BE2C (cell line): ENCODE data around the gene PRPF19.
A peak's percentile ranks its signal among the peaks of the same experiment; 100 is the strongest.

ENCODE experiments used
- DNase-seq: peaks from one replicate; pipeline ENCODE4 v3.0.0-alpha.2; 2020
- H3K27me3 ChIP-seq: fragments of 250-450 bp; sonication (Bioruptor Pico); 2 replicates; pipeline ENCODE4 v1.5.1; 2020; ENCODE audit warnings: mild to moderate bottlenecking
- H3K36me3 ChIP-seq: fragments of 250-450 bp; sonication (Bioruptor Pico); 2 replicates; pipeline ENCODE4 v1.5.1; 2020; ENCODE audit warnings: mild to moderate bottlenecking
- H3K4me1 ChIP-seq: fragments of 250-450 bp; sonication (Bioruptor Pico); 2 replicates; pipeline ENCODE4 v1.5.1; 2020
- H3K4me3 ChIP-seq: 2 replicates; pipeline ENCODE4 v1.5.1; 2011; ENCODE audit warnings: low read depth, low read length
- H3K9me3 ChIP-seq: fragments of 250-450 bp; sonication (Bioruptor Pico); 2 replicates; pipeline ENCODE4 v1.5.1; 2020
- TF ChIP-seq, protein P1 (sequence below): IDR thresholded peaks from 2 replicates; pipeline ENCODE4 v1.5.1; 2012; ENCODE audit warnings: mild to moderate bottlenecking, low read depth, low read length

PRPF19 gene

DNA sequence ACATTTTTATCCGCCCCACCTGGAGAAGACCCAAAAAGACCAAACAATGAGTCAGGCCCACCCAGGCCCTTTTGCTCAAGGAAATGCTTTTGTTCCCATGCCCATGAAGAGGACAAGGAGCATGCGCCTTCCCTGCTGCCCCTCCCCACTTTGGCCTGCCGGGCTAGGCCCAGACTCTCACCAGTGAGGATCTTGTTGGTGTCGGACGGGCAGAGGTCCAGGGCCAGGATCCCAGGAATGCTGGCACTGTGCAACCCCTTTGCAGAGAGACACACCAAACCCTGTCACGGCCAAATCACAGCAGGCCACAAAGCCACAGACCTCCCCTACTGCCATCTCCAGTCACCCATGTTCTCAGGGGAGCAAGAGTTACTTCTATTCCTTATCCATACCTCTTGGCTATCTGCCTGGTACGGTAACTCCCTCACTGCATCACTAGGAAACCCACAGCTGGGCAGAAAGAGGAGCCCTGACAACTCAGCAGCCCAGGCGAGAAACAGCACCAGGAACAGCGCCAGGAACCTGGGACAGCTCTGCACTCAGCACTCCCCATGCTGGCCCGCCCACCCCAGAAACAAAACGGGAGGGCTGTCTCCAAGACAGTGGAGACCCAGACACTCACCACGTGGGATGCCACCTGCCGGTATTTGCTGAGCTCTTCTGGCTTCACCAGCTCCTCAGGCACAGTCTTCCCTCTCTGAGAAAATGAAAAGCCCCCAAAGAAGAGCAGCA is 5.5 kb downstream of the PRPF19 start:
- H3K27me3 ChIP-seq, result no peaks in the 10 kb centered on the region
- peaks cover 43% of the 10 kb centered on the region for H3K36me3 ChIP-seq
- TF ChIP-seq, protein P1, sequence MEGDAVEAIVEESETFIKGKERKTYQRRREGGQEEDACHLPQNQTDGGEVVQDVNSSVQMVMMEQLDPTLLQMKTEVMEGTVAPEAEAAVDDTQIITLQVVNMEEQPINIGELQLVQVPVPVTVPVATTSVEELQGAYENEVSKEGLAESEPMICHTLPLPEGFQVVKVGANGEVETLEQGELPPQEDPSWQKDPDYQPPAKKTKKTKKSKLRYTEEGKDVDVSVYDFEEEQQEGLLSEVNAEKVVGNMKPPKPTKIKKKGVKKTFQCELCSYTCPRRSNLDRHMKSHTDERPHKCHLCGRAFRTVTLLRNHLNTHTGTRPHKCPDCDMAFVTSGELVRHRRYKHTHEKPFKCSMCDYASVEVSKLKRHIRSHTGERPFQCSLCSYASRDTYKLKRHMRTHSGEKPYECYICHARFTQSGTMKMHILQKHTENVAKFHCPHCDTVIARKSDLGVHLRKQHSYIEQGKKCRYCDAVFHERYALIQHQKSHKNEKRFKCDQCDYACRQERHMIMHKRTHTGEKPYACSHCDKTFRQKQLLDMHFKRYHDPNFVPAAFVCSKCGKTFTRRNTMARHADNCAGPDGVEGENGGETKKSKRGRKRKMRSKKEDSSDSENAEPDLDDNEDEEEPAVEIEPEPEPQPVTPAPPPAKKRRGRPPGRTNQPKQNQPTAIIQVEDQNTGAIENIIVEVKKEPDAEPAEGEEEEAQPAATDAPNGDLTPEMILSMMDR, result no peak
- no peaks in the 10 kb centered on the region for H3K4me1 ChIP-seq
- H3K4me3 ChIP-seq, result no peak overlapping the region
- no peaks in the 10 kb centered on the region for H3K9me3 ChIP-seq
- no peak for DNase-seq

DNA sequence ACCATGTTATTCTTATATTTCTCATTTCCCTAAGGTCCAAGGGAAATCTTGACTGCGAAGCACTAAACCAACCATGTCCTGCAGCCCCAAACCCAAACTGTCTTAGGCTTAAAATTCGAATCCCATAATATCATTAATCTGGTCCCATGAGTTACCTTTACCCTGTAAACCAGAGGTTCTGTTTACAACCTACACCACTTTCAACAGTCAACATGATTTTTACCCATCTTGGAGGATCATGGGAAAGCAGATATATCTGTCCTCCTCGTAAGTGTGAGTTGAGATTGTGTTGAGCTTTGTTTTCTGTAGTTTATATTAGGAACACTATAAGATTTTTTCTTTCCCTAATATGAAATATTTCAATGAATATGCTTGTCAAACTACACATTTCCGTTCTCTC is 6.4 kb downstream of the PRPF19 start:
- no peaks in the 10 kb centered on the region for H3K9me3 ChIP-seq
- no peak for DNase-seq
- H3K4me1 ChIP-seq, result no peaks in the 10 kb centered on the region
- H3K4me3 ChIP-seq, result no peak overlapping the region
- TF ChIP-seq, protein P1, result no peak
- H3K36me3 ChIP-seq, result peaks cover 43% of the 10 kb centered on the region
- H3K27me3 ChIP-seq, result no peaks in the 10 kb centered on the region

DNA sequence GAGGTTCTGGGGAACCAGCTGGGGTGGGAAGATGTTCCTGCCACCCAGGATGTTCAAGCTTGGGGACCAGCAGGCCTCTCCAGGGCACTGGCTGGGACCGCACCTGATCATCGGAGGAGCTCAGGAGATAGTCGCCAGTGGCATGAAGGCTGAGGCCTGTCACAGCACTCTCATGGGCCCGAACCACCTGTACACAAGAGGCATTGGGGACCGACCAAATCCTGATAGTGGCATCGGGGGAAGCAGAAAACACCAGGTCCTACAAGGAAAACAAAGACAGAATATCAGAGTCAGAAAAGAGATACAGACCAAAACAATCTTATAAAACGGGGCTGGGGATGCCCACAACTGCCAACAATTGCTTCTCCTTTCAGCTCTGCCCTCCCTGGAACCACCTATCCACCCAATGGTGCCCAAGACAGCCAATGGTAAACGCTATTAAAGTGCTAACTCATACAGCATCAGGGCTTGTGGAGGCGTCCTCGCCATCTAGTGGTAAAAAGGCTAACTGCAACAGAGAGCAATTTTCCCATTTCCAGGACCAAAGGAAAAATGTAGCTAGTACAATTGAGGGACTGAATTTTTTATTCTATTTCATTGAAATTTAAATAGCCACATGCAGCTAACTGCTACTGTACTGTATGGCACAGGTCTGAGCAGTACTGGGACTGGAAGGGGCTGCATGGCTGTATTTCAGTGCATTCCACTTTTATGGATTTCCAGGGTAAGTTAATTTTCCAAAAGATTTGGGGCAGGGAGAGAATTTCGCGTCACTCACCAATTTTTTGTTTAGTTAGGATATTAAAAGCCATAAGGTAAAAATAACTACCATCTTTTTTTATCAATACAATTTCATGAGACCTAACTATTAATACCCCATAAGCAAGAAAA is 7.1 kb downstream of the PRPF19 start:
- peak; percentile 30 for DNase-seq
- TF ChIP-seq, protein P1, result peak; percentile 75
- no peaks in the 10 kb centered on the region for H3K27me3 ChIP-seq
- no peak overlapping the region for H3K4me3 ChIP-seq
- no peaks in the 10 kb centered on the region for H3K4me1 ChIP-seq
- peaks cover 43% of the 10 kb centered on the region for H3K36me3 ChIP-seq
- H3K9me3 ChIP-seq, result no peaks in the 10 kb centered on the region

DNA sequence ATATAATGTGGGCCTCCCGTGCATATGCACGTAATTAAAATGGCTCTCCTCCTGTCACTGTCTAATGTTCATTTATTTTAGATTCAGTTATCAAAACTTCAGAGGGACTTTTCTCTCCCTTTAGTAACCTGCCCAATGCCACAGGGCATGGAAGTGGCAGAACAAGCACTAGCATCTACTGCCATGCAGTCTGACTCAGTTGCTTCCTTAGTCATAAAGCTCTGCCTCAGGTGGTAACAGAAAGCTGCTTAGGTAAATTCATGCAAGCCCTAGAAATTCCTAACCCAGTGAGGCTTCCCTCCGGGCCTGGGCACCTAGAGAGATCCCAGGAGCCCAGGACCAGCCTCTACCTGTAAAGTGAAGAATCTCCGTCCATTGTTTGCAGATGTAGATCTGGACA is 8.9 kb downstream of the PRPF19 start:
- no peaks in the 10 kb centered on the region for H3K4me1 ChIP-seq
- no peaks in the 10 kb centered on the region for H3K9me3 ChIP-seq
- no peaks in the 10 kb centered on the region for H3K27me3 ChIP-seq
- no peak for DNase-seq
- TF ChIP-seq, protein P1, result no peak
- peaks cover 43% of the 10 kb centered on the region for H3K36me3 ChIP-seq
- no peak overlapping the region for H3K4me3 ChIP-seq

DNA sequence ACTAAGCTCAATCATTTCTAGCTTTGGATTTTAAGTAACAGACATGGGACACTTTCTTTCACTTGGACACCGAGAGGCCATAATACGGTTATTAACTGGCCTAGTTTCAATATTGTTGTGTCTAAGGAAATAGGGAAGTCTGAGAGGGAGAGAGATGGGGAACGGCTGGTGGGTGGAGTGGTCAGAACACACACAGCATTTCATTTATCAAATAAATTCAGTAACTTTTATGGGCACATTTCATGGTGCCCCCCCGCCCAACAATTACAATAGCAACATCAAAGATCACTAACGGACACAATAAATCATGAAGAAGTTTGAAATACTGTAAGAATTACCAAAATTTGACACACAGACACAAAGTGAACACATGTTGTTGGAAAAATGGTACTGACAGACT is 10.7 kb downstream of the PRPF19 start:
- no peaks in the 10 kb centered on the region for H3K27me3 ChIP-seq
- peaks cover 36% of the 10 kb centered on the region for H3K36me3 ChIP-seq
- DNase-seq, result no peak
- H3K4me3 ChIP-seq, result no peak overlapping the region
- TF ChIP-seq, protein P1, result no peak
- no peaks in the 10 kb centered on the region; the same call in 1 of the 2 replicates for H3K4me1 ChIP-seq
- no peaks in the 10 kb centered on the region for H3K9me3 ChIP-seq
